Measurements from ENCODE around the gene ERAL1.

ERAL1 gene

DNA sequence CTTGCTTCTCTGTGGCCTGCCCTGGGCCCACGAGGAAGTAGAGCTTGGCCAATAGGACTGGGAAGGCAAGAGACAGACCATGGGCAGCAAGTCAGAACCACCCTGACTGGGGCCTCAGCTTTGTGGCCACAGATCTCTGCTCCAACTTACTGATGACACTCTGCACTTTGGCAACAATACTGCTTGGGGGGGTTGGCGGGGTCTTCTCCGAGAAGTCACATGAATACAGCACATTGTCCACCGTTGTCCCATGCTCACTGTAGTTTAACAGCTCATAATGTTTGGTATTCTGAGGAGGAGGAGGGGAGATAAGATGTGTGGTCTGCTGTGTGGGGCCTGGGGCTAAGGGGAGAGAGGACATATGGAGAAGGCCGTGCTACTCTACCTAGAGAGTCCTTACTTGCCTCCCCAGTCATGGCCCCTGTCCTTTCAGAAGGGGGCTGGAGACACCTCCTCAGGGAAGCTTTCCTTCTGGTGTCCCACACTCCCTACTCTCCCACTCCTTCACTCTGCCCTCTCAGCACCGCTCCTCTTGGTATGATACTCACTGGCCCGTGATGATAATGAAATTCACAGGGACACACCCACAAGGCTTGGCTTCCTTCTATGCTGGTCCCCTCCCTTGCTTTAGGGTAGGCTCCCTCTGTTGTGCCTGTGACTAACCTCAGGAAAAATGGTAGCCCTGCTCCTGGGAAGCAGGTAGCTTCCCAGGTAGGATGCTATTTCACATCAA lies 52.1 kb downstream of the ERAL1 start:
- TF ChIP-seq, protein P1, sequence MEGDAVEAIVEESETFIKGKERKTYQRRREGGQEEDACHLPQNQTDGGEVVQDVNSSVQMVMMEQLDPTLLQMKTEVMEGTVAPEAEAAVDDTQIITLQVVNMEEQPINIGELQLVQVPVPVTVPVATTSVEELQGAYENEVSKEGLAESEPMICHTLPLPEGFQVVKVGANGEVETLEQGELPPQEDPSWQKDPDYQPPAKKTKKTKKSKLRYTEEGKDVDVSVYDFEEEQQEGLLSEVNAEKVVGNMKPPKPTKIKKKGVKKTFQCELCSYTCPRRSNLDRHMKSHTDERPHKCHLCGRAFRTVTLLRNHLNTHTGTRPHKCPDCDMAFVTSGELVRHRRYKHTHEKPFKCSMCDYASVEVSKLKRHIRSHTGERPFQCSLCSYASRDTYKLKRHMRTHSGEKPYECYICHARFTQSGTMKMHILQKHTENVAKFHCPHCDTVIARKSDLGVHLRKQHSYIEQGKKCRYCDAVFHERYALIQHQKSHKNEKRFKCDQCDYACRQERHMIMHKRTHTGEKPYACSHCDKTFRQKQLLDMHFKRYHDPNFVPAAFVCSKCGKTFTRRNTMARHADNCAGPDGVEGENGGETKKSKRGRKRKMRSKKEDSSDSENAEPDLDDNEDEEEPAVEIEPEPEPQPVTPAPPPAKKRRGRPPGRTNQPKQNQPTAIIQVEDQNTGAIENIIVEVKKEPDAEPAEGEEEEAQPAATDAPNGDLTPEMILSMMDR (IDR thresholded peaks at IDR 0.05; ENCODE audit: low read depth, low read length), result no peak
- TF ChIP-seq MAX (IDR thresholded peaks at IDR 0.05; ENCODE audit: low read depth, low read length) (no peak), MYC (IDR thresholded peaks at IDR 0.05; ENCODE audit: low read depth, low read length) (no peak), POLR2A (IDR thresholded peaks at IDR 0.05; ENCODE audit: extremely low read depth, insufficient read length) (no peak)
- no peak overlapping the region for H3K4me3 ChIP-seq (ENCODE audit: low read depth, low read length)
- no peak for DNase-seq (ENCODE audit: low read depth)

GRCh38 chr17:28907709-28908475 lies 53.1 kb downstream of the ERAL1 start:
- DNase-seq (ENCODE audit: low read depth), result no peak
- H3K4me3 ChIP-seq (ENCODE audit: low read depth, low read length), result no peak overlapping the region
- TF ChIP-seq MYC (IDR thresholded peaks at IDR 0.05; ENCODE audit: low read depth, low read length) (no peak), POLR2A (IDR thresholded peaks at IDR 0.05; ENCODE audit: extremely low read depth, insufficient read length) (no peak), MAX (IDR thresholded peaks at IDR 0.05; ENCODE audit: low read depth, low read length) (no peak)
- TF ChIP-seq, protein P1 (IDR thresholded peaks at IDR 0.05; ENCODE audit: low read depth, low read length), result no peak

DNA sequence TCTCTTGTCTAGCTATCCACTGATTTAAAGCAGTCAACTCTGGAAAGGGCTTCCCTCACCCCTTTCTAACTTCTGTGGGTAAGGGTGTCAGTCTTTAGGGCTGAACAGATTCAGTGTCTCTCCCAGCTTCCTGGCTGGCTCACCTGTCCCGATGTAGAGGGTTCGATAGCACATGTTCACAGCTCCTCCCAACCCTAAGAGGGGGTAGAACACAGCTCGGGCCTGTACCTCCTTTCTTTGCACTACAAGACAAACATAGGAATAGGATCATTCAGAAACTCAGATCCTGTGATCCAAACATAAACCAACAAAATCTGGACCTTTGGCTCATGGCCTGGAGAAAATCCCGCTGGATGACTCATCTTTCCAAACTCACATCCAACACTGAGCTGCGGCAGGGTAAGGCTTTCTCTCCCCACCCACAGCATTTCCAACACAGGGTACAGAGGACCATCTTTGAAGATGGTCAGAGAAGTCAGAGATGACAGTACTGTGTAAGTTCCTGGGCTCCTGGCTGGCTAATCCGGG lies 53.9 kb downstream of the ERAL1 start:
- DNase-seq (ENCODE audit: low read depth), result no peak
- no peak for TF ChIP-seq POLR2A (IDR thresholded peaks at IDR 0.05; ENCODE audit: extremely low read depth, insufficient read length)
- no peak overlapping the region for H3K4me3 ChIP-seq (ENCODE audit: low read depth, low read length)

GRCh38 chr17:28910534-28910933 lies 55.7 kb downstream of the ERAL1 start:
- DNase-seq (ENCODE audit: low read depth), result no peak
- TF ChIP-seq POLR2A (IDR thresholded peaks at IDR 0.05; ENCODE audit: extremely low read depth, insufficient read length) (no peak), MYC (IDR thresholded peaks at IDR 0.05; ENCODE audit: low read depth, low read length) (no peak)
- no peak overlapping the region for H3K4me3 ChIP-seq (ENCODE audit: low read depth, low read length)

Measured in NB4 (cell line).